SKM-1 (cell line): Measurements from ENCODE around the gene TJP1.
"Not testable (repeated sequence)": the region's sequence is repeated elsewhere in the genome, so short reads cannot be mapped to it uniquely, and the experiment has no call there.

Source experiments
- DNase-seq: peaks from one replicate; lab custom pipeline; 2025; ENCODE audit not compliant: unreplicated experiment; lab: John Stamatoyannopoulos, UW

Gene TJP1

DNA sequence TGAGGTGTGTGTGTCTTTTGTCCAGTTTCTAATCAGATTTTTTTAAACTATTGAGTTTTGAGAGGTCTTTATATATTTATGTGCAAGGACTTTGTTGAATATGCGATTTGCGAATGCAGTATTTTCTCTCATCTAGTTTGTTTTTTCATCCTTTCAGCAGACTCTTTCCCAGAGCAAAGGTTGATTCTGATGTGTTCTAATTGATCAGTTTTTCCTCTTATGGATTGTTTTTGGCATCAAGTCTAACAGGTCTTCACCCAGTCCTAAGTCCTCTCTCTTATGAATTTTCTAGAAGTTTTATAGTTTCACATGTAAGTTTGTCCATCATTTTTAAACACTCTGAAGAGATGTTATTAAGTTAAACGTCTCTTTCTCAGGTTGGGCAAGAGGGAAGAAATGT lies 17.8 kb upstream of the TJP1 start:
- no peak for DNase-seq

GRCh38 chr15:29838352-29839010 lies 16.2 kb upstream of the TJP1 start:
- DNase-seq = no peak

DNA sequence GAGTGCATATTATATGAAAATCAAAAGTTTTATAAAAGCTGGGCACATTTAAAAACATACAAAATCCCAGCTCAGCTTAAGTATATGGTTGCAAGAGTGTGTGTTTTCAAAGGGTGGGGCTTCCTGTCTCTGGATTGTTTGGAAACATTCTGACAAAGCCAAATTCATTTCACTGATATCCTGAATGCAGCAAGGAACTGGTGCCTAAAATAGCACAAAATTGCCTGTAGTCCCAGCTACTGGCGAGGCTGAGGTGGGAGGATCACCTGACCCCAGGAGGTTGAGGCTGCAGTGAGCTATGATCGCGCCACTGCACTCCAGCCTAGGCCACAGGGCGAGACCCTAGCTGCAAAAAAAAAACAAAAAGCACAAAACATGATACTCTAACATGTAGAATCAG lies 13.0 kb upstream of the TJP1 start:
- DNase-seq = no peak

- no peak for DNase-seq
Measured at GRCh38 chr15:29832709-29833108, 10.4 kb upstream of the TJP1 start.

DNA sequence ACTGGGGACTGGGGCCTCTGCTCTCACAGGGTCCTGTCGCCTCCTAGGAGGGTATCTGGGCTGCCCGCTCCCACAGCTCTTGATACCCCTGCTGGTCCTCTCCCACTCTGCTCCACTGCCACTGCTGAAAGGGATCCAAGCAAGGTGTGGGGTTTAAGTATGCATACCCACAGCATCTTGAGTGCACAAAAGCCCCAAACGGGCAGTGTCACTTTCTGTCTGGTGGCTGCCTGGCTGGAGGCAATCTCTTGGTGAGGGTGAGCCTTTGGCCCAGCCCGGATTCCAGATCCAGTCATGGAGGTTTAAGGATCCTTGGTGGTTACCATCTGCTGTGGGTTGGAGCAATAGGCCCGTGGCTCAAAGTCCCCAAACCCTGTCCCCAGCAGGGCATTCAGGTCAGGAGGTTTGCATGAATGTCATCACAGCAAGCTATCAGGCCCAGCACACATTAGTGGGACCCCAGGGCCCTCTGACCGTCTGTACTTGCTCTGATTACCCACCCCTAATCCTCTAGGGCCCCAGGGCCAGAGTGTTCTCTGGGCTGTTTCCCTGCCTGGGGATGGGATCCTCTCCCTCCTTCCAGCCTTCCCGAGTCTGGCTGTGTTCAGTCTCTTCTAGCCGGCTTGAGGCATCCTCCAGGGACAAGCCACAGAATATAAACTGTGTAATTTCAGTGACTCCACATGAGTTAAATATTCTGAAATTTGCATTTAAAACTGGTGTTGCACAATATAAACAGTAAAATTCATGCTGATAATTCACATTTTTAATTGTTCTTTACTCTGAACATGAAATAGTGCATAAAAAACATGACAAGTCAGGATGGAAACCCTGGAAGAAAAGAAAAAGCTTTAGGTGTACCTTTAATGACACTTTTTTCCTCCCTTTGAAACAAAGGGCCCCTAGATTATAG lies 4.9 kb upstream of the TJP1 start:
- DNase-seq = no peak

- no peak for DNase-seq
Measured at GRCh38 chr15:29825227-29825626, 3.0 kb upstream of the TJP1 start.

GRCh38 chr15:29822684-29823459 lies 604 bp upstream of the TJP1 start:
- DNase-seq = no peak

DNA sequence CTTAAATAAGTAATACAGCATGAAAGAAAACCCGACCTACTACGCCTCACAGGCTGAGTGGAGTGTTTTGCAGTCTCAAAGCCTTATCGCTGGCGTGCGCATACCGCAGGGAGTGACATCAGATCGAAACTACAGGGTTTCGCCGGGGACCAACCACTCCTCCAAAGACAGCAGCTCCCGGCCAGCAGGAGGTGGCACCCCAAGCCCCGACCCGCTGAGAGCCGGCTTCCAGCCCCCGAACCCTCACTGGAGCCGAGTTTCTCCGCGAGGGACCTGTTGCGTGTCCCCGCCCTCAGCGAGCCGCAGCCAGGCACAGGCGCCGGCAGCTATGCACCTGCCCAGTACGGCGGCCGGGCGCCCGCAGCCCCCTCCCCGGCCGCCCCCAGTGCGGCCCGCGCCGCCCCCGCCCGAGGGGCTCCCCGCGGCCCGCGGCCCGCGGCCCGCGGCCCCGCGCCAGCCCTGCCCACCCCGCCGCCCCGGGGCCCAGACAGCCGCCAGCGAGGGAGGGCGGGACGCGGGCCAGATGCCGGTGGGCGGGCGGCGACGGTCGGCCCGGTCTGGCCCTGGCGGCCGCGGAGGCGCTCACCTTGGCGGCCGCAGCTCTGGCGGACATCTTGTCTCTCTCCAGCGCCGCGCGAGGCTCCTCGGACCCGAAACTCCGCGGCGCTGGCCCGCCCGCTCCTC lies 710 bp downstream of the TJP1 start:
- DNase-seq = no peak

- no peak for DNase-seq
Measured at GRCh38 chr15:29820394-29821154, 1.7 kb downstream of the TJP1 start.

GRCh38 chr15:29819979-29820378 lies 2.3 kb downstream of the TJP1 start:
- DNase-seq = no peak

GRCh38 chr15:29818141-29818540 lies 4.1 kb downstream of the TJP1 start:
- no peak for DNase-seq

DNA sequence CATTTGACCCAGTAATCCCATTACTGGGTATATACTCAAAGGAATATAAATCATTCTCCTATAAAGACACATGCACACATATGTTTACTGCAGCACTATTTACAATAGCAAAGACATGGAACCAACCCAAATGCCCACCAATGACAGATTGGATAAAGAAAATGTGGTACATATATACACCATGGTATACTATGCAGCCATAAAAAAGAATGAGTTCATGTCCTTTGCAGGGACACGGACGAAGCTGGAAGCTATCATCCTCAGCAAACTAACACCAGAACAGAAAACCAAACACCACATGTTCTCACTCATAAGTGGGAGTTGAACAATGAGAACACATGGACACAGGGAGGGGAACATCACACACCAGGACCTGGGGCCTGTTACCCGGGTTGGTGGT lies 4.8 kb downstream of the TJP1 start:
- not testable (repeated sequence) for DNase-seq

DNA sequence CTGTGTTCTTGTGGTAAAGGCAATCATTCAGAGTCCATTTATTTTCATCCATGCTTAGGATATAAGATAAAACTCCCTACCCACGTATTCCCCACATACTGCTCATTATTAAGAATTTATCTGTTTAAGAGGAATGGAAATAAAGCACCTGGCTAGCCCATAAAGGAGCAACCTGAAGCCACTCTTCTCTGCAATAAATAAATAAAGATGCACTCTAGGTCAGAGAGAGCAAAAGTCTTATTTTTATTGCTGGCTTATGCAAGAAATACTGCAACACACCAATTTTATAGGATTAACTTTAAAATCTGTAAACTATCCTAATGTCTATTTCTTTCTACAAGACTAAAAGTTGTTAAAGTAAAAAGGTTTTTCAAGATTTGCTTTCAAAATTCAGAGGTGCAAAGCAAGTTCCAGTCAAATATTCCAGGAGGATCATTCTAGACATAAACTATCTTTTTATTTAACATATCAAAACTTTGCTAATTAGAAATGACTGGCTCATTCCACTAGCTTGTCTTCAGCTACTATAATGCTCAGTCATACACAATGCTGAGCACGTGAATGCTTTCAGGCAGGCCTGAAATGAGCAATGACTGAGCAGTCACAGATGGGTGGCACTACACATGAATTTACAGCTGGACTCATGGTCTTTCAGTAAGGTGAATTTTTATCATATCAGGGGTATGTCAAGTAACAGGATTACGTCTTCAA lies 7.1 kb downstream of the TJP1 start:
- no peak for DNase-seq

- DNase-seq = no peak
Measured at GRCh38 chr15:29813009-29813408, 9.3 kb downstream of the TJP1 start.

- no peak for DNase-seq
Measured at GRCh38 chr15:29812384-29812694, 9.9 kb downstream of the TJP1 start.

DNA sequence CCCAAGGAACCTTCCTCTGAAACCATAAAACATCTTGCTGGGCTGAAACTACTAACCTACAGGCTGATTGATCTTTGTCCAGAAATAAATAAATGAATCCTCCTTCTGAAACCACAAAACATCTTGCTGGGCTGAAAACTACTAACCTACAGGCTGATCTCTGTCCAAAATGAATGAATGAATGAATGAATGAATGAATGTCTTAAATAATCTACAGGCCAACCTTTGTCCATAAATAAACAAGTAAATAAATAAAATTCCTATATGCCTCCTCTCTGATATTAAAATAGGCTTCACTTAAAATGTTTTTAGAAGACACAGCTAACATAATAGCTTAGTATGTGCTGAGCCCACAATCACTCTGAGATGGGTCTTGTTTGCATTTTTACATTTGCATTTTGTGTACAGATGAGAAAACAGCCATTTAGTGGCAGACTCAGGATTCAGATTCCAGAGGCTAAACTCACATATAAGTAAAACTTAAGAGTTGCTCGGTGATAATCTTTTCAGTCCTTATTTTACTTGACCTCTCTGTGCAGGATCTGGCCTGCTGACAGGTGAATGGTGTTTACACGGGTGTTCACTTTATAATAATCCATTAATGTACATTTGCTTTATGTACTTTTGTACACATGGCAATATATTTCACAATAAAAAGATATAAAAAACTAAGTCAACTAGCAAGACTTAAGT lies 10.4 kb downstream of the TJP1 start:
- DNase-seq = no peak

DNA sequence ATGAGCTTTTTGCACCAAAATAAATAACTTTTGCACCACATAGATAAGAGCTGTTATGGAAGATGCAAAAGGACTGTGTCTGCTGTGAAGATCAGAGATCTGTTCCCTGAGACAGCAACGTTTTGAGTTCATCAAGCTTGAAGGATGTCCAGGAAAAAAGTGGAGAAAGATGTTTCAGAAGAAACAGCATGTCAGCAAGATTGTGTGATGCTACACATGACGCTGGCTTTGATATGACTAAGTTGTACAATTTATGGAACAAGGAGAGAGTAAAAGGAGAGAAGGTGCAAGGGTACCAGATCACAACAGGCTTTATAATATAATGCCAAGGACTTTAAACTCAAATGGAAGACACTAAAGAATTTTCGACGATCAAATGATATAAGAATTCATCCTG lies 16.6 kb downstream of the TJP1 start:
- no peak for DNase-seq

GRCh38 chr15:29805043-29805707 lies 17.1 kb downstream of the TJP1 start:
- no peak for DNase-seq

DNA sequence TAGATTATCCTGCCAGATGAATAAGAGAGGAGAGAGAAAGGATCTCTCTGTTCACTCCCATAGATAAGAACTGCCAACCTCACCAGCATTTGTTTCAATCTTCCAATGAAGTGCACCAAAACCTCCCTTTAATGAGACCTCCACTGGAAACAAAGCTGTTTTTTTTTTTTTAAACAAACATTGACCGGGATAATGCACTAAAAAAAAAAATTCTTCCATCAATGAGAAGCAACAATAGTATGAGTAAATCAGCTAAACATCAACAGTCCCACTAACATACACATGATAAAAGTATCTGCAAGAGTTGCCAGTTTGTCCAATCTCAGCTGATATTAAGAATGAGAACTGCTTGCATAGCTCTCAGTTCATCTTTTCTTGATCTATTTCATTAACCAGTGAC lies 19.9 kb downstream of the TJP1 start:
- no peak for DNase-seq
